Kidney glomerular epithelial cell (primary cell): ENCODE results near the gene INPP4A.
"Not testable (repeated sequence)": the region's sequence is repeated elsewhere in the genome, so short reads cannot be mapped to it uniquely, and the experiment has no call there.

Experiments used
- DNase-seq: peaks from one replicate; lab custom pipeline; 2025; lab: John Stamatoyannopoulos, UW

INPP4A gene

GRCh38 chr2:98586551-98587140 lies 142.0 kb downstream of the INPP4A start:
- no peak for DNase-seq

GRCh38 chr2:98588880-98589431 lies 144.3 kb downstream of the INPP4A start:
- DNase-seq = no peak

- DNase-seq = no peak
Observed at GRCh38 chr2:98589489-98589888, 144.8 kb downstream of the INPP4A start.

- no peak for DNase-seq
Observed at GRCh38 chr2:98592565-98592964, 147.9 kb downstream of the INPP4A start.

- not testable (repeated sequence) for DNase-seq
Observed at GRCh38 chr2:98594665-98595064, 150.0 kb downstream of the INPP4A start.

GRCh38 chr2:98598781-98599428 lies 154.2 kb downstream of the INPP4A start:
- no peak for DNase-seq

GRCh38 chr2:98601532-98602132 lies 157.0 kb downstream of the INPP4A start:
- DNase-seq = peak; percentile 30

GRCh38 chr2:98604547-98604946 lies 159.9 kb downstream of the INPP4A start:
- no peak for DNase-seq

- no peak for DNase-seq
Observed at GRCh38 chr2:98605076-98605475, 160.4 kb downstream of the INPP4A start.

- no peak for DNase-seq
Observed at GRCh38 chr2:98606431-98606830, 161.8 kb downstream of the INPP4A start.

- no peak for DNase-seq
Observed at GRCh38 chr2:98607104-98607503, 162.4 kb downstream of the INPP4A start.

GRCh38 chr2:98607741-98608115 lies 163.1 kb downstream of the INPP4A start:
- DNase-seq = no peak

GRCh38 chr2:98608116-98608961 lies 163.7 kb downstream of the INPP4A start, which contains the start of the genes COA5 and UNC50:
TSS of gene COA5 (minus strand) at chr2:98608512. CDS start at chr2:98608405, 107 bp downstream.
TSS of gene UNC50 (plus strand) at chr2:98608589. CDS start at chr2:98609760, 1,171 bp downstream.
- DNase-seq = peak; percentile 73

GRCh38 chr2:98608962-98609604 lies 164.4 kb downstream of the INPP4A start:
- peak; percentile 10 for DNase-seq

GRCh38 chr2:98614024-98614739 lies 169.5 kb downstream of the INPP4A start:
- no peak for DNase-seq

GRCh38 chr2:98615481-98615880 lies 170.8 kb downstream of the INPP4A start:
- DNase-seq = no peak

- DNase-seq = no peak
Observed at GRCh38 chr2:98617149-98617548, 172.5 kb downstream of the INPP4A start.

- peak; percentile 18 for DNase-seq
Observed at GRCh38 chr2:98623657-98624056, 179.0 kb downstream of the INPP4A start.

GRCh38 chr2:98632351-98632750 lies 187.7 kb downstream of the INPP4A start:
- no peak for DNase-seq

GRCh38 chr2:98634406-98635092 lies 189.9 kb downstream of the INPP4A start:
- DNase-seq = no peak
